GM18511 (cell line): ENCODE results near the gene NBPF12.
"Not testable (repeated sequence)": the region's sequence is repeated elsewhere in the genome, so short reads cannot be mapped to it uniquely, and the experiment has no call there.

Experiments
- ATAC-seq: cut with Tn5 transposase; IDR thresholded peaks from one replicate; pipeline ENCODE4 v1.9.1; 2021; ENCODE audit warnings: mild to moderate bottlenecking, moderate library complexity; ENCODE audit not compliant: unreplicated experiment

Gene NBPF12

GRCh38 chr1:146985855-146986254 lies 47.7 kb downstream of the NBPF12 start:
- not testable (repeated sequence) for ATAC-seq

GRCh38 chr1:146986450-146986849 lies 48.3 kb downstream of the NBPF12 start:
- ATAC-seq = not testable (repeated sequence)

GRCh38 chr1:146987502-146987901 lies 49.4 kb downstream of the NBPF12 start:
- ATAC-seq = not testable (repeated sequence)

GRCh38 chr1:146989455-146989854 lies 51.3 kb downstream of the NBPF12 start:
- not testable (repeated sequence) for ATAC-seq

- ATAC-seq = not testable (repeated sequence)
Measured at GRCh38 chr1:147008495-147008894, 70.4 kb downstream of the NBPF12 start.

- not testable (repeated sequence) for ATAC-seq
Measured at GRCh38 chr1:147026975-147027374, 88.9 kb downstream of the NBPF12 start.

GRCh38 chr1:147030066-147030653 lies 92.0 kb downstream of the NBPF12 start:
- ATAC-seq = not testable (repeated sequence)

GRCh38 chr1:147039916-147040315 lies 101.8 kb downstream of the NBPF12 start:
- ATAC-seq = no peak

GRCh38 chr1:147042891-147043290 lies 104.8 kb downstream of the NBPF12 start:
- not testable (repeated sequence) for ATAC-seq

GRCh38 chr1:147044511-147044910 lies 106.4 kb downstream of the NBPF12 start:
- not testable (repeated sequence) for ATAC-seq
